OCI-LY3 (cell line): ENCODE measurements around the gene ARRB2.
"Not testable (repeated sequence)": the region's sequence is repeated elsewhere in the genome, so short reads cannot be mapped to it uniquely, and the experiment has no call there.

Experiments used
- H2AFZ ChIP-seq: fragments of 200-600, 300-600 bp; shearing (Covaris generic); 2 replicates; pipeline ENCODE4 v1.6.0; 2014; ENCODE audit warnings: antibody characterized with exemption, low read depth, low read length
- H3K27ac ChIP-seq: fragments of 200-600, 300-600 bp; sonication (generic); 2 replicates; pipeline ENCODE4 v1.5.1; 2014; ENCODE audit warnings: mild to moderate bottlenecking, low read length, moderate library complexity, mixed read lengths
- H3K27me3 ChIP-seq: fragments of 200-600, 300-600 bp; sonication (generic); 2 replicates; pipeline ENCODE4 v1.6.1; 2014; ENCODE audit warnings: low read depth, low read length, mixed read lengths
- H3K36me3 ChIP-seq: fragments of 200-600, 300-600 bp; sonication (generic); replicated peaks from 2 replicates; pipeline ENCODE3; 2014; ENCODE audit warnings: low read depth, low read length, mixed read lengths
- H3K4me1 ChIP-seq: fragments of 300-600, 200-600 bp; sonication (generic); 2 replicates; pipeline ENCODE4 v1.6.1; 2014; ENCODE audit warnings: low read length, mixed read lengths
- H3K4me2 ChIP-seq: fragments of 200-600, 300-600 bp; sonication (generic); 2 replicates; pipeline ENCODE4 v1.6.1; 2014; ENCODE audit warnings: low read length, mixed read lengths
- H3K4me3 ChIP-seq: fragments of 300-600, 200-600 bp; sonication (generic); 2 replicates; pipeline ENCODE4 v1.5.1; 2014; ENCODE audit warnings: antibody characterized with exemption, mild to moderate bottlenecking, low read length, moderate library complexity
- H3K79me2 ChIP-seq: fragments of 300-600, 200-600 bp; shearing (Covaris generic); 2 replicates; pipeline ENCODE4 v1.6.1; 2014; ENCODE audit warnings: mild to moderate bottlenecking, low read length, mixed read lengths
- H3K9ac ChIP-seq: fragments of 300-600, 200-600 bp; shearing (Covaris generic); 2 replicates; pipeline ENCODE4 v1.6.0; 2014; ENCODE audit warnings: mild to moderate bottlenecking, low read length, moderate library complexity
- H3K9me3 ChIP-seq: fragments of 200-600, 300-600 bp; shearing (Covaris generic); 2 replicates; pipeline ENCODE4 v1.6.1; 2014; ENCODE audit warnings: low read length, mixed read lengths; ENCODE audit not compliant: insufficient read depth
- H4K20me1 ChIP-seq: fragments of 200-600, 300-600 bp; sonication (generic); 2 replicates; pipeline ENCODE4 v1.6.1; 2016; ENCODE audit warnings: low read length, mixed read lengths; ENCODE audit not compliant: insufficient read depth
- CTCF ChIP-seq: fragments of 200-600, 300-600 bp; sonication (generic); IDR thresholded peaks from 2 replicates; pipeline ENCODE4 v1.5.1; 2014; ENCODE audit warnings: antibody characterized with exemption, low read length, low read depth
- EZH2phosphoT487 ChIP-seq: fragments of 200-600 bp; shearing (Covaris generic); IDR thresholded peaks from 2 replicates; pipeline ENCODE4 v1.6.1; 2018; ENCODE audit warnings: antibody characterized with exemption, mixed run types, low read depth

The ARRB2 gene

GRCh38 chr17:4676791-4677190, 33.6 kb upstream of the ARRB2 start:
- no peaks in the 10 kb centered on the region for H3K27me3 ChIP-seq
- H3K79me2 ChIP-seq: no peaks in the 10 kb centered on the region
- no peaks in the 10 kb centered on the region for H3K4me1 ChIP-seq
- no peak overlapping the region for H3K27ac ChIP-seq
- H3K4me3 ChIP-seq: no peak overlapping the region
- H3K4me2 ChIP-seq: no peak overlapping the region
- H4K20me1 ChIP-seq: no peaks in the 10 kb centered on the region
- no peak overlapping the region for H3K9ac ChIP-seq
- no peaks in the 10 kb centered on the region for H3K9me3 ChIP-seq
- H3K36me3 ChIP-seq: peaks cover 12% of the 10 kb centered on the region
- H2AFZ ChIP-seq: no peak overlapping the region
- TF ChIP-seq CTCF (no peak), EZH2phosphoT487 (no peak)

GRCh38 chr17:4678448-4679026, 31.9 kb upstream of the ARRB2 start:
- Histone ChIP-seq H3K27ac (no peak overlapping the region), H3K36me3 (peaks cover 9% of the 10 kb centered on the region), H3K4me1 (no peaks in the 10 kb centered on the region), H3K4me3 (no peak overlapping the region), H4K20me1 (no peaks in the 10 kb centered on the region), H3K9ac (no peak overlapping the region), H3K4me2 (no peak overlapping the region), H3K9me3 (no peaks in the 10 kb centered on the region), H3K27me3 (no peaks in the 10 kb centered on the region), H3K79me2 (no peaks in the 10 kb centered on the region), H2AFZ (no peak overlapping the region)
- TF ChIP-seq EZH2phosphoT487: no peak
- no peak for TF ChIP-seq CTCF

GRCh38 chr17:4679658-4680057, 30.8 kb upstream of the ARRB2 start:
- Histone ChIP-seq H3K27ac (no peak overlapping the region), H3K4me1 (no peaks in the 10 kb centered on the region), H3K79me2 (no peaks in the 10 kb centered on the region), H2AFZ (no peak overlapping the region), H3K9me3 (no peaks in the 10 kb centered on the region), H4K20me1 (no peaks in the 10 kb centered on the region), H3K4me2 (no peak overlapping the region), H3K9ac (no peak overlapping the region), H3K36me3 (peaks cover 13% of the 10 kb centered on the region), H3K4me3 (no peak overlapping the region), H3K27me3 (no peaks in the 10 kb centered on the region)
- TF ChIP-seq CTCF: no peak
- no peak for TF ChIP-seq EZH2phosphoT487

GRCh38 chr17:4683739-4684138, 26.7 kb upstream of the ARRB2 start:
- peaks cover 18% of the 10 kb centered on the region for H3K36me3 ChIP-seq
- not testable (repeated sequence) for H2AFZ ChIP-seq

GRCh38 chr17:4689872-4690271, 20.6 kb upstream of the ARRB2 start:
- not testable (repeated sequence) for H3K27ac ChIP-seq, H3K4me2 ChIP-seq, H3K27me3 ChIP-seq, H3K4me1 ChIP-seq, H3K9ac ChIP-seq, H3K4me3 ChIP-seq, H4K20me1 ChIP-seq, H3K9me3 ChIP-seq, H2AFZ ChIP-seq
- Histone ChIP-seq H3K36me3 (peaks cover 16% of the 10 kb centered on the region), H3K79me2 (peaks cover 74% of the 10 kb centered on the region)

More at GRCh38 chr17:4683739-4684138, 26.7 kb upstream of the ARRB2 start:
- H4K20me1 ChIP-seq, H3K9me3 ChIP-seq, H3K4me1 ChIP-seq, H3K4me2 ChIP-seq, H3K27ac ChIP-seq, H3K27me3 ChIP-seq, H3K4me3 ChIP-seq, H3K9ac ChIP-seq: not testable (repeated sequence)
- H3K79me2 ChIP-seq: peaks cover 22% of the 10 kb centered on the region
